Retinal pigment epithelial cell (primary cell): Measurements from ENCODE around the gene ACE2.

Experiments
- DNase-seq: peaks from one replicate; pipeline ENCODE4 v3.0.0-alpha.2; 2010; ENCODE audit warnings: low read depth
- H3K4me3 ChIP-seq: 2 replicates; pipeline ENCODE4 v1.5.1; 2011; ENCODE audit warnings: mild to moderate bottlenecking, low read length, control low read depth, moderate library complexity
- CTCF ChIP-seq: conservative IDR thresholded peaks from 2 replicates; pipeline ENCODE4 v1.5.1; 2011; ENCODE audit warnings: low read depth, low read length, control low read depth, inconsistent platforms

The ACE2 gene

GRCh38 chrX:15605226-15605625, 4.5 kb upstream of the ACE2 start:
- no peak overlapping the region for H3K4me3 ChIP-seq
- no peak for DNase-seq
- TF ChIP-seq CTCF = no peak

- TF ChIP-seq CTCF = no peak
- no peak overlapping the region for H3K4me3 ChIP-seq
- DNase-seq = no peak
Observed at GRCh38 chrX:15602761-15603160, 2.0 kb upstream of the ACE2 start.

- TF ChIP-seq CTCF = no peak
- no peak for DNase-seq
- no peak overlapping the region for H3K4me3 ChIP-seq
Observed at GRCh38 chrX:15601932-15602331, 1.2 kb upstream of the ACE2 start.

- no peak for DNase-seq
- no peak for TF ChIP-seq CTCF
- H3K4me3 ChIP-seq = no peak overlapping the region
Observed at GRCh38 chrX:15600049-15600448, 711 bp downstream of the ACE2 start.

GRCh38 chrX:15599461-15599860, 1.3 kb downstream of the ACE2 start:
- no peak for DNase-seq
- TF ChIP-seq CTCF = no peak
- H3K4me3 ChIP-seq = no peak overlapping the region

- TF ChIP-seq CTCF = no peak
- no peak overlapping the region for H3K4me3 ChIP-seq
- no peak for DNase-seq
Observed at GRCh38 chrX:15598026-15598425, 2.7 kb downstream of the ACE2 start.

GRCh38 chrX:15594371-15594770, 6.4 kb downstream of the ACE2 start:
- H3K4me3 ChIP-seq = no peak overlapping the region
- DNase-seq = no peak
- peak; percentile 45 for TF ChIP-seq CTCF
